T-helper 1 cell treated with Interleukin-12 subunit alpha and Interleukin-12 subunit beta and Interleukin-4 antibody, amounts not matched to agents 30 ng/mL and 1 ng/mL, for 36 hours (primary cell): ENCODE results near the gene MDM1. TPM values are rescaled to one million over a fixed set of nuclear protein-coding genes. Genes with fewer than 3 reads are reported as not detected.

Source experiments
- intact Hi-C: fragments of 100-400 bp; cut with micrococcal nuclease; formaldehyde crosslinking; loops from one replicate; pipeline ENCODE4 v1.15.1; 2024
- total RNA-seq: library from RNA; stranded (reverse); gene quantifications from 2 replicates; pipeline ENCODE4 v1.2.3, GENCODE V29; 2022

MDM1 gene
- total RNA-seq, 1 donor from 2014 or later: 30.6 TPM

- intact Hi-C loops: loop anchor here (10.0 kb wide), 1 partner anchor 981 kb away; the partner anchor contains the start of gene CAND1
These were observed 86.8 kb downstream of the MDM1 start for GRCh38 chr12:68245180-68246021.

Other genes with a start within 250 kb of the MDM1 start
- gene IFNG, start 172.6 kb downstream of the MDM1 start, total RNA-seq: 560 and 566 TPM in 2 replicates
- 5.7 and 6.6 TPM in 2 replicates for gene IL26, start 106.6 kb downstream of the MDM1 start, total RNA-seq
- 4.0 and 4.1 TPM in 2 replicates for gene IL22, start 78.8 kb downstream of the MDM1 start, total RNA-seq